HG03159 (cell line): Measurements from ENCODE around the gene MKS1.

Experiments used
- ATAC-seq: cut with Tn5 transposase; IDR thresholded peaks from one replicate; pipeline ENCODE4 v1.9.1; 2021; ENCODE audit warnings: mild to moderate bottlenecking, moderate library complexity; ENCODE audit not compliant: unreplicated experiment

Gene MKS1

GRCh38 chr17:58219007-58219788, at the start of gene MKS1:
Gene MKS1, minus strand, starts transcription at chr17:58219255. Its CDS starts 25 bp downstream, at chr17:58219230.
- peak; percentile 92 for ATAC-seq

GRCh38 chr17:58268326-58268725, 49.3 kb upstream of the MKS1 start:
- ATAC-seq: no peak

GRCh38 chr17:58267347-58268324, 48.6 kb upstream of the MKS1 start:
- ATAC-seq: no peak

- no peak for ATAC-seq
Observed at GRCh38 chr17:58265902-58266875, 47.1 kb upstream of the MKS1 start.

GRCh38 chr17:58265271-58265670, 46.2 kb upstream of the MKS1 start:
- ATAC-seq: no peak

GRCh38 chr17:58264407-58265103, 45.5 kb upstream of the MKS1 start:
- ATAC-seq: no peak

GRCh38 chr17:58263773-58264172, 44.7 kb upstream of the MKS1 start:
- no peak for ATAC-seq

- no peak for ATAC-seq
Observed at GRCh38 chr17:58262149-58262548, 43.1 kb upstream of the MKS1 start.

- ATAC-seq: no peak
Observed at GRCh38 chr17:58254803-58255202, 35.7 kb upstream of the MKS1 start.

- ATAC-seq: no peak
Observed at GRCh38 chr17:58253082-58253481, 34.0 kb upstream of the MKS1 start.

- ATAC-seq: no peak
Observed at GRCh38 chr17:58252141-58252540, 33.1 kb upstream of the MKS1 start.

- ATAC-seq: no peak
Observed at GRCh38 chr17:58250344-58251011, 31.4 kb upstream of the MKS1 start.

GRCh38 chr17:58249270-58250133, 30.4 kb upstream of the MKS1 start:
- no peak for ATAC-seq

- ATAC-seq: no peak
Observed at GRCh38 chr17:58248955-58249269, 29.9 kb upstream of the MKS1 start.

- no peak for ATAC-seq
Observed at GRCh38 chr17:58247511-58248363, 28.7 kb upstream of the MKS1 start.

- no peak for ATAC-seq
Observed at GRCh38 chr17:58246781-58247180, 27.7 kb upstream of the MKS1 start.

GRCh38 chr17:58246104-58246740, 27.2 kb upstream of the MKS1 start:
- ATAC-seq: no peak
